HEK293T (cell line): ENCODE measurements around the gene CELA2A.
"Not testable (repeated sequence)": the region's sequence is repeated elsewhere in the genome, so short reads cannot be mapped to it uniquely, and the experiment has no call there.

Experiments
- ARNT ChIP-seq: fragments of 450-650 bp; IDR thresholded peaks from 2 replicates; pipeline ENCODE4 v1.6.1; 2017; ENCODE audit warnings: mild to moderate bottlenecking
- BHLHE40 ChIP-seq: fragments of 450-650 bp; IDR thresholded peaks from 2 replicates; pipeline ENCODE4 v1.6.1; 2016; ENCODE audit warnings: mild to moderate bottlenecking, moderate library complexity, borderline replicate concordance
- ELF4 ChIP-seq: fragments of 450-650 bp; IDR thresholded peaks from 2 replicates; pipeline ENCODE4 v1.6.1; 2017; ENCODE audit warnings: antibody characterized with exemption
- FOXA1 ChIP-seq: fragments of 450-650 bp; IDR thresholded peaks from 2 replicates; pipeline ENCODE4 v1.6.1; 2016; ENCODE audit warnings: mild to moderate bottlenecking
- FOXM1 ChIP-seq: fragments of 450-650 bp; IDR thresholded peaks from 2 replicates; pipeline ENCODE4 v1.6.1; 2017; ENCODE audit warnings: mild to moderate bottlenecking, borderline replicate concordance
- HDGF ChIP-seq: fragments of 450-650 bp; IDR thresholded peaks from 2 replicates; pipeline ENCODE4 v1.6.1; 2017; ENCODE audit warnings: antibody characterized with exemption, borderline replicate concordance
- LEF1 ChIP-seq: fragments of 450-650 bp; IDR thresholded peaks from 2 replicates; pipeline ENCODE4 v1.6.1; 2017; ENCODE audit warnings: mild to moderate bottlenecking, borderline replicate concordance
- SP1 ChIP-seq: fragments of 450-650 bp; IDR thresholded peaks from 2 replicates; pipeline ENCODE4 v1.6.1; 2017
- TARDBP ChIP-seq: fragments of 450-650 bp; IDR thresholded peaks from 2 replicates; pipeline ENCODE4 v1.6.1; 2016
- ZNF384 ChIP-seq: fragments of 450-650 bp; IDR thresholded peaks from 2 replicates; pipeline ENCODE4 v1.6.1; 2016
- TF ChIP-seq, protein P1 (sequence below): fragments of 450-650 bp; IDR thresholded peaks from 2 replicates; pipeline ENCODE4 v1.6.1; 2016

DNA sequence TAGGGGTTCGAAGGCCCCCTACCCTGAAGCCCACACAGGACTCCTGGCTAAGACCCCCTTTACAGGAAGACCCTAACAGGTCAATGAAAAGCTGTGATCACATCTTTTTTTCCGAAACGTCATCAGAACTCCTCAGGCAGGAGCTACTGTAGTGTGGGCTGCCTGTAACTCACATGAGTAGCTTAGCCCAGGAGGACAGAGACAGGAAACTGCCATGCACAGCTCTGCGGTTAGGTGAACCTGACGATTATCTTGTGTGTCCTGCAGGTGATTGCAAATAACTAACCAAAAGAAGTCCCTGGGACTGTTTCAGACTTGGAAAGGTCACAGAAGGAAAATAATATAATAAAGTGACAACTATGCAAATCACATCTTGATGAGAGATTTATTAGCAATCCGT, 15.2 kb downstream of the CELA2A start:
- TF ChIP-seq FOXA1, SP1, FOXM1, BHLHE40, TARDBP, HDGF, ARNT, ELF4, LEF1, ZNF384: not testable (repeated sequence)
- TF ChIP-seq, protein P1, sequence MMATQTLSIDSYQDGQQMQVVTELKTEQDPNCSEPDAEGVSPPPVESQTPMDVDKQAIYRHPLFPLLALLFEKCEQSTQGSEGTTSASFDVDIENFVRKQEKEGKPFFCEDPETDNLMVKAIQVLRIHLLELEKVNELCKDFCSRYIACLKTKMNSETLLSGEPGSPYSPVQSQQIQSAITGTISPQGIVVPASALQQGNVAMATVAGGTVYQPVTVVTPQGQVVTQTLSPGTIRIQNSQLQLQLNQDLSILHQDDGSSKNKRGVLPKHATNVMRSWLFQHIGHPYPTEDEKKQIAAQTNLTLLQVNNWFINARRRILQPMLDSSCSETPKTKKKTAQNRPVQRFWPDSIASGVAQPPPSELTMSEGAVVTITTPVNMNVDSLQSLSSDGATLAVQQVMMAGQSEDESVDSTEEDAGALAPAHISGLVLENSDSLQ, result not testable (repeated sequence)
